ACC112 (cell line): Measurements from ENCODE around the gene RPTOR.

Experiments used
- H2AFZ ChIP-seq: fragments of 200-600 bp; sonication (generic); one replicate; pipeline ENCODE4 v1.6.0; 2017; ENCODE audit warnings: antibody characterized with exemption, low read length; ENCODE audit not compliant: unreplicated experiment
- H3K27ac ChIP-seq: fragments of 200-600 bp; sonication (generic); 2 replicates; pipeline ENCODE4 v1.5.1; 2014; ENCODE audit warnings: low read depth, mild to moderate bottlenecking, antibody characterized with exemption, low read length, moderate library complexity
- H3K27me3 ChIP-seq: fragments of 200-600 bp; sonication (generic); 2 replicates; pipeline ENCODE4 v1.6.1; 2014; ENCODE audit warnings: mild to moderate bottlenecking, antibody characterized with exemption, low read length, moderate library complexity, mixed read lengths; ENCODE audit not compliant: insufficient read depth
- H3K36me3 ChIP-seq: fragments of 200-600 bp; sonication (generic); 2 replicates; pipeline ENCODE4 v1.6.1; 2016; ENCODE audit warnings: mild to moderate bottlenecking, antibody characterized with exemption, low read length, moderate library complexity, mixed read lengths; ENCODE audit not compliant: insufficient read depth
- H3K4me1 ChIP-seq: fragments of 200-600 bp; sonication (generic); one replicate; pipeline ENCODE4 v1.6.1; 2016; ENCODE audit warnings: low read length, mixed read lengths; ENCODE audit not compliant: insufficient read depth, unreplicated experiment, control insufficient read depth
- H3K4me3 ChIP-seq: fragments of 200-600 bp; sonication (generic); 2 replicates; pipeline ENCODE4 v1.5.1; 2014; ENCODE audit warnings: mild to moderate bottlenecking, low read depth, low read length
- H3K79me2 ChIP-seq: fragments of 200-600 bp; sonication (generic); one replicate; pipeline ENCODE4 v1.6.0; 2016; ENCODE audit warnings: low read length; ENCODE audit not compliant: control insufficient read depth, unreplicated experiment, insufficient read depth

RPTOR gene

GRCh38 chr17:80940171-80941123 is 395.8 kb downstream of the RPTOR start:
- no peak overlapping the region for H3K27ac ChIP-seq
- H3K4me1 ChIP-seq: peaks cover 12% of the 10 kb centered on the region
- no peaks in the 10 kb centered on the region for H3K79me2 ChIP-seq
- H3K4me3 ChIP-seq: no peak overlapping the region
- no peaks in the 10 kb centered on the region for H3K27me3 ChIP-seq
- H2AFZ ChIP-seq: no peak overlapping the region
- H3K36me3 ChIP-seq: no peaks in the 10 kb centered on the region

- Histone ChIP-seq H3K79me2 (no peaks in the 10 kb centered on the region), H3K36me3 (peaks cover 7% of the 10 kb centered on the region; the same call in 1 of the 2 replicates), H2AFZ (no peak overlapping the region), H3K4me1 (peaks cover 12% of the 10 kb centered on the region), H3K4me3 (no peak overlapping the region), H3K27me3 (no peaks in the 10 kb centered on the region), H3K27ac (no peak overlapping the region)
Observed at GRCh38 chr17:80941171-80941570, 396.5 kb downstream of the RPTOR start.

DNA sequence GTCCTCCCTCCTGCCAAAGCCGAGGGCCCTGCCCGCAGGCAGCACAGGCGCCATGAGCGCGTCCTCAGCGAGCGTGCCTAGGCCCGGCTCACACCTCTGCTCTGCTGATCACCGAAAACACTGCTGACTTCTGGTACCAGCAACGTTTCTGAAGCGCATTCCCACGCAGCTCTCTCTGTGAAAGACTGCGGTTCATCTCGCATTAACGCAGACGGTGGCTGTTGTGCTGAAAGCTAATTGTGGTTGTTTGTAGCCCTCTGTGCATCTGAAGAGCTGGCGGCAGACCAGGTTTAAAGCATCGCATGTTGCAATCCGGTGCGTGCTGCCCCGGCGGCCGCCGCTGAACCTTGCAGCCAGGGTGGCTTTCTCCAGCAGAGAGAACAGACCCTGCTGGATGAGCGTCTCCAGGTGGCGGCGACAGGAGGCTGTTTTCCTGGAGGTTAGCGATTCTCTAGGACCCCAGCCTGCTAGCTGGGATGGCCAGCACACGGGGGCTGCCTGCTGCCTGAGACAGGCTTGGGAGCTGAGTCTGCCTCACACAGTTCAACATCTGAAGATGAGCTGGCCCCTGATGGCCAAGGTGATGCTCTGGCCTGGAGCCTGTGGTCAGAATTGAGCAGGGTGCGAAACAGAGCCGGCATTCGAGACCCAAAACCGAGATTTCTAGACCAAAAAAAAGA is 397.2 kb downstream of the RPTOR start:
- H2AFZ ChIP-seq: no peak overlapping the region
- no peaks in the 10 kb centered on the region for H3K27me3 ChIP-seq
- H3K4me3 ChIP-seq: no peak overlapping the region
- H3K27ac ChIP-seq: no peak overlapping the region
- H3K36me3 ChIP-seq: peaks cover 11% of the 10 kb centered on the region; the same call in 1 of the 2 replicates
- peaks cover 12% of the 10 kb centered on the region for H3K4me1 ChIP-seq
- H3K79me2 ChIP-seq: no peaks in the 10 kb centered on the region

DNA sequence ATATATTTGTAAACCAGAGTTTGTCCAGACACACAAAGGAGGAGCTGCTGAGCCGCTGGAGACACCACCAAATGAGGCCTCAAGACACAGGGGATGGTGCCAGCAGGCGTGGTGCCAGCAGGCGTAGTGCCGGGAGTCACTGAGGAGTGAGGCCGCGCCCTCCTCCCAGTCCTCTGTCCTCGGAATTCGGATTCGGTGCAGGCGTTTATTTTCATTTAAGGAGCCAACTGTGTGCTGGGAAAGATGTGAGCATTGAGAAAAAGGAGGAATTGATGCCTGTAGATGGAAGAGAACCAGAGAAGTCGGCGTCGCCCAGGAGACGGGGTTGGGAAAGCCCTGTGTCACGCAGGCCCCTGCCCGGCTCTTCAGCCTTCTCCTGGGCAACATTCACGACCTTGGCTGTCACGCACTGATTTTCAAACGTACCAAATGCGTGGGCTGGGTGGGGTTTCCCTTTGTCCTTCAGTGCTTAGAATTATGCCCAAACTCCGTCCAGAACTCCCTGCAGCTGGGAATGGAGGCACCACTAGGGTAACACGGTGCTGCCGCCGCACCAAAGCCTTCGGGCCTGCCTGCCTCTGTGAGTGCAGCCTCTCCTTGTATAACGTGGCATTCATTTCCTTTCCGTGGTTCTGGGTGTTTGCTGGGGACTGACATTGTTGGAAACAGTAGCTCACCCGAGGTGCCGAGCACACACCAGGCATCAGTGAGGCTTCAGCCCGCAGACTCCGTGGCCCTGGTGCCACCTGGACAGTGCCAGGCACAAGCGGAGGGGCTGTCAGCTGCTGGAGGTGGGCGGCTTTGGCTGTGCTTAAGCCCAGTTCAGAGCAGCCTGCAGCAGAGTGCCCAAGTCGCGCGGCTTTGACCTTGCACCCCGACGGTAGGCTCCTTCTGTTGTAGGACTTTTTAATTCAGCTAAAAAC is 398.0 kb downstream of the RPTOR start:
- no peaks in the 10 kb centered on the region for H3K27me3 ChIP-seq
- H3K27ac ChIP-seq: no peak overlapping the region
- H2AFZ ChIP-seq: no peak overlapping the region
- H3K4me3 ChIP-seq: no peak overlapping the region
- H3K36me3 ChIP-seq: peaks cover 11% of the 10 kb centered on the region; the same call in 1 of the 2 replicates
- peaks cover 12% of the 10 kb centered on the region for H3K4me1 ChIP-seq
- H3K79me2 ChIP-seq: no peaks in the 10 kb centered on the region

- H3K4me3 ChIP-seq: no peak overlapping the region
- no peak overlapping the region for H2AFZ ChIP-seq
- H3K4me1 ChIP-seq: peaks cover 12% of the 10 kb centered on the region
- H3K27ac ChIP-seq: no peak overlapping the region
- no peaks in the 10 kb centered on the region for H3K27me3 ChIP-seq
- H3K79me2 ChIP-seq: no peaks in the 10 kb centered on the region
- H3K36me3 ChIP-seq: peaks cover 11% of the 10 kb centered on the region; the same call in 1 of the 2 replicates
Observed at GRCh38 chr17:80943346-80944145, 398.9 kb downstream of the RPTOR start.

GRCh38 chr17:80944326-80944725 is 399.7 kb downstream of the RPTOR start:
- Histone ChIP-seq H3K27ac (no peak overlapping the region), H3K4me3 (no peak overlapping the region), H3K27me3 (no peaks in the 10 kb centered on the region), H2AFZ (no peak overlapping the region), H3K36me3 (peaks cover 11% of the 10 kb centered on the region; the same call in 1 of the 2 replicates), H3K79me2 (no peaks in the 10 kb centered on the region), H3K4me1 (peaks cover 12% of the 10 kb centered on the region)

DNA sequence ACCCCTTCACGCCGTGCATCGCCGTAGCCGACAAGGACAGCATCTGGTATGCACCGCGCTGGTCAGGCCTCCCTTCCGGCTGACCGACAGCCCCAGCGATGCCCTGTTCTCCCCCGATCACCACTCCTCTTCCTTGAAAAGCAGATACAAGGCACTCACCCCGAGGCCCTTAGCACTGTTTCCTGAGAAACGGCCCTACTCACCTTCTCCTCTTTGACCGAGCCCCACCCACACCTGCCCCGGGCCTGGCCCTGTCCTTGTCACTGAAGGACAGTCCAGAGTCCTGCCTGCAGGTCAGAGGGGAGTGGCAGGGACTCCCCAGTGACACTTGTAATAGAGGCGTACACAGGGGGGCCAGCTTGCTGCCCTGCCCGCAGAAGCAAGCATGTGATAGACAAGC is 401.1 kb downstream of the RPTOR start:
- H3K27me3 ChIP-seq: no peaks in the 10 kb centered on the region
- no peak overlapping the region for H3K27ac ChIP-seq
- H3K36me3 ChIP-seq: peaks cover 11% of the 10 kb centered on the region; the same call in 1 of the 2 replicates
- H3K4me1 ChIP-seq: peaks cover 12% of the 10 kb centered on the region
- no peak overlapping the region for H2AFZ ChIP-seq
- no peaks in the 10 kb centered on the region for H3K79me2 ChIP-seq
- no peak overlapping the region for H3K4me3 ChIP-seq

GRCh38 chr17:80946449-80946848 is 401.8 kb downstream of the RPTOR start:
- H3K79me2 ChIP-seq: no peaks in the 10 kb centered on the region
- H2AFZ ChIP-seq: no peak overlapping the region
- no peaks in the 10 kb centered on the region for H3K27me3 ChIP-seq
- H3K4me1 ChIP-seq: peaks cover 12% of the 10 kb centered on the region
- H3K36me3 ChIP-seq: peaks cover 11% of the 10 kb centered on the region; the same call in 1 of the 2 replicates
- no peak overlapping the region for H3K27ac ChIP-seq
- H3K4me3 ChIP-seq: no peak overlapping the region

DNA sequence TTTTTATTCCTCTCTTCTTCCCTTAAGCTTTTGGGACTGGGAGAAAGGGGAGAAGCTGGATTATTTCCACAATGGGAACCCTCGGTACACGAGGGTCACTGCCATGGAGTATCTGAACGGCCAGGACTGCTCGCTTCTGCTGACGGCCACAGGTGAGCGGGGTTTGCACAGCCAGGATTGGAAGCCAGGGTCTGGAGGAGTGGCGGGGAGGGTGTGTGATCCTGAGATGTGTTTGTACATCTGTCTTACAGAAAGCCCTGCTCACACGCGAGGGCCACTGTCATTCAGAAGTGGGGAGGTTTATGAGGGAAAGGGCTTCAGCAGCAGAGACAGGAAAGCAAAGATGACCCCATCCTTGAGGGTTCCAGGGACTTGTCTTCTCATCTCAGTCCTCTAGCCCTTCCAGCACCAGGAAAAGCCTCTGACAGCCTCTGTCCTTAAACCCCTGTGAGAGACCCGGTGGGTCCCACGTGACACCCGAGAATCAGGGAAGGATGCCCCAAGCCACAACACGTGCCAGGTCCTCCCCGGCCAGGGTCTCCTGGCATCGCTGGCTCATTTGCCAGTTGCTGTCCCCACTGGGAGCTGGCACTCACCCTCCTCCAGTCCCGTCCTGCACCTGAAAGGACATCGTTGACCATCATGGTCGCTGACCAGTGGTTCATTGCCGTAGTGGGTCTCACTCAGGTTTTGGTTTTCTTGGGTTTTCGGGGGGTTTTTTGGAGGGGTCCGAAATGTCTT is 402.7 kb downstream of the RPTOR start:
- no peak overlapping the region for H2AFZ ChIP-seq
- H3K27me3 ChIP-seq: no peaks in the 10 kb centered on the region
- H3K4me3 ChIP-seq: no peak overlapping the region
- H3K27ac ChIP-seq: no peak overlapping the region
- no peaks in the 10 kb centered on the region for H3K79me2 ChIP-seq
- H3K4me1 ChIP-seq: peaks cover 5% of the 10 kb centered on the region
- H3K36me3 ChIP-seq: peaks cover 11% of the 10 kb centered on the region; the same call in 1 of the 2 replicates
